HepG2 (cell line): ENCODE data around the gene PPIP5K2. TPM values are rescaled to one million over a fixed set of nuclear protein-coding genes. Genes with fewer than 3 reads are reported as not detected.
A peak's percentile ranks its signal among the peaks of the same experiment; 100 is the strongest.

Source experiments
- ATAC-seq: fragments of 200-7000 bp; cut with Tn5 transposase; 3 replicates; pipeline ENCODE4 v1.9.1; 2020; ENCODE audit warnings: mild to moderate bottlenecking, moderate library complexity
- BruUV-seq: library from RNA; stranded (reverse); fragments of 400-500 nt; replicated peaks from 2 replicates; lab custom pipeline; 2021; lab: Mats Ljungman, UMichigan
- CTCF ChIA-PET: fragments of 300-600 bp; formaldehyde crosslinking; extraction: SDS; loops from one replicate; lab custom pipeline; 2021; ENCODE audit warnings: low total read pairs, inconsistent platforms, low intra/inter-chr PET ratio; lab: Yijun Ruan, JAX
- POLR2A ChIA-PET: fragments of 350-600 bp; sonication (Branson Sonifier 250); formaldehyde crosslinking; loops from one replicate; lab custom pipeline; 2020; ENCODE audit warnings: antibody characterized with exemption, inconsistent platforms; lab: Yijun Ruan, JAX
- DNase-seq: peaks from one replicate; pipeline ENCODE4 v3.0.0-alpha.2; 2015; ENCODE audit warnings: low spot score
- FAIRE-seq: peaks from 3 replicates; lab custom pipeline; 2011; peaks lifted over from hg19 to GRCh38; lab: Jason Lieb, UNC
- H2AFZ ChIP-seq: one replicate; pipeline ENCODE4 v1.6.1; 2011; ENCODE audit warnings: low read length, inconsistent platforms
- H3K27ac ChIP-seq: fragments of 300-600 bp; 3 replicates; pipeline ENCODE4 v1.8.0; 2011; ENCODE audit warnings: mixed run types, mild to moderate bottlenecking, mixed read lengths, low read length, inconsistent platforms; ENCODE audit not compliant: insufficient read depth; ENCODE audit errors: extremely low read length
- H3K27me3 ChIP-seq, 2 experiments: fragments of 200-600 bp in 1 of 2; 2 replicates in 1 of 2; 3 replicates in 1 of 2; pipeline versions ENCODE4 v1.6.0 to v1.8.0; 2011; ENCODE audit warnings: low read length in 2 of 2, mild to moderate bottlenecking in 2 of 2, moderate library complexity in 2 of 2, inconsistent platforms in 1 of 2; ENCODE audit not compliant: insufficient read depth in 2 of 2, control insufficient read depth in 1 of 2
- H3K36me3 ChIP-seq, 2 experiments: fragments of 200-600 bp in 1 of 2; replicated peaks in 1 of 2; 2 replicates in 1 of 2; 3 replicates in 1 of 2; pipeline versions ENCODE4 v1.5.1 to v1.8.0; 2011; ENCODE audit warnings: low read length in 2 of 2, inconsistent platforms in 1 of 2; ENCODE audit not compliant: insufficient read depth in 2 of 2, control insufficient read depth in 1 of 2
- H3K4me1 ChIP-seq: 2 replicates; pipeline ENCODE4 v1.5.1; 2012; ENCODE audit warnings: low read length, inconsistent platforms; ENCODE audit not compliant: insufficient read depth
- H3K4me2 ChIP-seq: 2 replicates; pipeline ENCODE4 v1.6.0; 2011; ENCODE audit warnings: low read depth, low read length, inconsistent platforms
- H3K4me3 ChIP-seq, 3 experiments: fragments of 200-600 bp in 1 of 3; sonication (generic), shearing (Covaris generic) in 1 of 3; replicated peaks in 1 of 3; 2 replicates each; pipeline ENCODE4 v1.5.1; 2011 to 2016; ENCODE audit warnings: low read length in 3 of 3, inconsistent platforms in 2 of 3, low read depth in 2 of 3, mild to moderate bottlenecking in 2 of 3, control low read depth in 1 of 3, mixed read lengths in 1 of 3; ENCODE audit not compliant: insufficient read depth in 1 of 3
- H3K79me2 ChIP-seq: one replicate; pipeline ENCODE4 v1.6.1; 2011; ENCODE audit warnings: low read length, inconsistent platforms; ENCODE audit not compliant: insufficient read depth
- H3K9ac ChIP-seq: 2 replicates; pipeline ENCODE4 v1.6.0; 2011; ENCODE audit warnings: mild to moderate bottlenecking, low read depth, low read length, inconsistent platforms; ENCODE audit not compliant: insufficient read depth
- H3K9me3 ChIP-seq: 2 replicates; pipeline ENCODE4 v1.5.1; 2012; ENCODE audit warnings: mild to moderate bottlenecking, low read length
- H4K20me1 ChIP-seq: 2 replicates; pipeline ENCODE4 v1.6.0; 2011; ENCODE audit warnings: inconsistent platforms, mild to moderate bottlenecking, low read length, moderate library complexity; ENCODE audit not compliant: insufficient read depth
- EHMT2 ChIP-seq: fragments of 200-600 bp; sonication (generic); IDR thresholded peaks from 2 replicates; pipeline ENCODE4 v1.7.0; 2017; ENCODE audit warnings: antibody characterized with exemption, low read depth, low read length, borderline replicate concordance
- GFI1 ChIP-seq: sonication (generic); formaldehyde crosslinking; IDR thresholded peaks from 2 replicates; pipeline ENCODE4 v1.5.0; 2020; ENCODE audit warnings: missing genetic modification reagents, mild to moderate bottlenecking, borderline replicate concordance
- GPN1 ChIP-seq: sonication (generic); formaldehyde crosslinking; IDR thresholded peaks from 2 replicates; pipeline ENCODE4 v1.5.1; 2020; ENCODE audit warnings: missing genetic modification reagents, borderline replicate concordance
- HMGA1 ChIP-seq: sonication (generic); formaldehyde crosslinking; conservative IDR thresholded peaks from 2 replicates; pipeline ENCODE4 v1.4.0; 2020; ENCODE audit warnings: missing genetic modification reagents
- HNF1A ChIP-seq, 2 experiments: sonication (generic) in 1 of 2; formaldehyde crosslinking in 1 of 2; IDR thresholded peaks; 2 replicates each; pipeline versions ENCODE4 v1.4.0 to v1.6.1; 2016 to 2020; ENCODE audit warnings: borderline replicate concordance in 1 of 2, low read depth in 1 of 2, mild to moderate bottlenecking in 1 of 2, missing genetic modification reagents in 1 of 2
- KDM1A ChIP-seq: IDR thresholded peaks from 2 replicates; pipeline ENCODE4 v1.6.1; 2016; ENCODE audit warnings: missing compliant biosample characterization
- LCORL ChIP-seq, 2 experiments: fragments of 450-650 bp in 1 of 2; sonication (generic) in 1 of 2; formaldehyde crosslinking in 1 of 2; IDR thresholded peaks; 2 replicates each; pipeline versions ENCODE4 v1.5.0 to v1.6.1; 2017 to 2020; ENCODE audit warnings: antibody characterized with exemption in 1 of 2, missing genetic modification reagents in 1 of 2
- PTBP1 ChIP-seq: fragments of 200-400 bp; formaldehyde crosslinking; IDR thresholded peaks from 2 replicates; pipeline ENCODE4 v1.6.1; 2018; ENCODE audit warnings: low read length, low read depth; ENCODE audit not compliant: poor library complexity, severe bottlenecking
- SRSF4 ChIP-seq: fragments of 200-400 bp; formaldehyde crosslinking; IDR thresholded peaks from one replicate; pipeline ENCODE4 v1.6.1; 2018; ENCODE audit warnings: mild to moderate bottlenecking, low read depth, low read length, moderate library complexity; ENCODE audit not compliant: poor library complexity, severe bottlenecking
- STAG1 ChIP-seq: sonication (generic); formaldehyde crosslinking; IDR thresholded peaks from 2 replicates; pipeline ENCODE4 v1.4.0; 2020; ENCODE audit warnings: missing genetic modification reagents
- TFDP2 ChIP-seq: sonication (generic); formaldehyde crosslinking; IDR thresholded peaks from 2 replicates; pipeline ENCODE4 v1.4.0; 2020; ENCODE audit warnings: missing genetic modification reagents
- ZFP62 ChIP-seq: sonication (generic); formaldehyde crosslinking; IDR thresholded peaks from 2 replicates; pipeline ENCODE4 v1.4.0; 2020; ENCODE audit warnings: missing genetic modification reagents
- ZMAT3 ChIP-seq: sonication (generic); formaldehyde crosslinking; conservative IDR thresholded peaks from 2 replicates; pipeline ENCODE4 v1.7.0; 2021; ENCODE audit warnings: missing genetic modification reagents
- ZNF296 ChIP-seq: sonication (generic); formaldehyde crosslinking; conservative IDR thresholded peaks from 2 replicates; pipeline ENCODE4 v1.5.0; 2020; ENCODE audit warnings: mild to moderate bottlenecking, missing genetic modification reagents
- ZNF557 ChIP-seq: sonication (generic); formaldehyde crosslinking; IDR thresholded peaks from 2 replicates; pipeline ENCODE4 v1.4.0; 2020; ENCODE audit warnings: missing genetic modification reagents
- WGBS: methylation state at CpG from one replicate; pipeline ENCODE4 v1.1.6; 2017; ENCODE audit warnings: low lambda C conversion rate; 5-methylcytosine and 5-hydroxymethylcytosine counted together
- in situ Hi-C: cut with HindIII; loops from 2 replicates; pipeline ENCODE4 v1.10.0; 2017; ENCODE audit warnings: low pct_unique_long_range_greater_than_20kb; ENCODE audit not compliant: extremely low pct_ligation_motif_present
- intact Hi-C: fragments of 100-400 bp; cut with micrococcal nuclease; formaldehyde crosslinking; loops from one replicate; pipeline ENCODE4 v1.10.0; 2022; ENCODE audit not compliant: unreplicated experiment
- polyA plus RNA-seq, 8 experiments: library from polyadenylated mRNA; depleted of rRNA in 3 of 8; stranded (reverse) in 7 of 8; unstranded in 1 of 8; fragments of >200 nt; fragmentation: Illumina TruSeq in 4 of 8; extraction: Trizol in 4 of 8; gene quantifications; 2 replicates each; pipeline versions ENCODE4 v1.2.1 to v1.2.3, GENCODE V29; 2011 to 2016; ENCODE audit warnings: low read depth in 4 of 8, missing spikeins in 1 of 8, mixed read lengths in 1 of 8; ENCODE audit not compliant: insufficient read depth in 1 of 8
- total RNA-seq, 5 experiments: library from RNA; depleted of rRNA; stranded (reverse); fragments of >200 nt; fragmentation: Illumina TruSeq; extraction: Trizol; gene quantifications; 2 replicates each; pipeline ENCODE4 v1.2.3, GENCODE V29; 2016; ENCODE audit warnings: low read depth in 1 of 5

PPIP5K2 gene
- total and polyA plus RNA-seq, 2 of the 13 experiments (the other 11 are each of a cell fraction or from before 2014, with no cell fraction given) = 19.7 to 45.6 TPM

- TF ChIP-seq ZMAT3 (CRISPR knock-in tag) (no peak), HNF1A (IDR thresholded peaks at IDR 0.05; ENCODE audit: low read depth) (no peak), HNF1A (CRISPR knock-in tag; IDR thresholded peaks at IDR 0.05; ENCODE audit: borderline replicate concordance) (no peak), ZNF557 (no peak), SRSF4 (no peak), KDM1A (CRISPR knock-in tag) (no peak), GPN1 (CRISPR knock-in tag) (no peak), ZFP62 (CRISPR knock-in tag) (no peak), ZNF296 (CRISPR knock-in tag) (no peak), EHMT2 (no peak), LCORL (IDR thresholded peaks at IDR 0.05) (no peak), LCORL (CRISPR knock-in tag; IDR thresholded peaks at IDR 0.05) (no peak), STAG1 (CRISPR knock-in tag) (no peak), GFI1 (CRISPR knock-in tag) (no peak), TFDP2 (CRISPR knock-in tag) (no peak), HMGA1 (CRISPR knock-in tag) (no peak), PTBP1 (no peak)
- H2AFZ ChIP-seq = no peak overlapping the region
- ChIA-PET POLR2A (no interaction called here), CTCF (no interaction called here)
- no peaks in the 10 kb centered on the region for H3K9me3 ChIP-seq
- no peak overlapping the region for H3K27ac ChIP-seq
- in situ Hi-C loops (no loop called here), intact Hi-C loops (no loop called here)
- H3K4me1 ChIP-seq = peaks cover 31% of the 10 kb centered on the region
- no peaks in the 10 kb centered on the region for H3K36me3 ChIP-seq
- no peak overlapping the region for H3K4me3 ChIP-seq
- FAIRE-seq (no peak), DNase-seq (no peak), ATAC-seq (no peak)
- no TSS peak for BruUV-seq
- no peaks in the 10 kb centered on the region for H4K20me1 ChIP-seq
- H3K79me2 ChIP-seq = peaks cover 12% of the 10 kb centered on the region
- H3K4me2 ChIP-seq = peak overlapping the region; percentile 95; the same call in 1 of the 2 replicates
- WGBS = 34% methylated on average over 3 of the region's 3 CpGs
- no peaks in the 10 kb centered on the region for H3K27me3 ChIP-seq
- H3K9ac ChIP-seq = no peak overlapping the region
Measured at GRCh38 chr5:103260951-103261350, 140.8 kb downstream of the PPIP5K2 start.
